GM19240 (cell line): ENCODE data around the gene BPIFB1.

Source experiments
- DNase-seq: peaks from one replicate; pipeline ENCODE4 v3.0.0; 2011; ENCODE audit warnings: low spot score; ENCODE audit not compliant: insufficient read length

Gene BPIFB1

DNA sequence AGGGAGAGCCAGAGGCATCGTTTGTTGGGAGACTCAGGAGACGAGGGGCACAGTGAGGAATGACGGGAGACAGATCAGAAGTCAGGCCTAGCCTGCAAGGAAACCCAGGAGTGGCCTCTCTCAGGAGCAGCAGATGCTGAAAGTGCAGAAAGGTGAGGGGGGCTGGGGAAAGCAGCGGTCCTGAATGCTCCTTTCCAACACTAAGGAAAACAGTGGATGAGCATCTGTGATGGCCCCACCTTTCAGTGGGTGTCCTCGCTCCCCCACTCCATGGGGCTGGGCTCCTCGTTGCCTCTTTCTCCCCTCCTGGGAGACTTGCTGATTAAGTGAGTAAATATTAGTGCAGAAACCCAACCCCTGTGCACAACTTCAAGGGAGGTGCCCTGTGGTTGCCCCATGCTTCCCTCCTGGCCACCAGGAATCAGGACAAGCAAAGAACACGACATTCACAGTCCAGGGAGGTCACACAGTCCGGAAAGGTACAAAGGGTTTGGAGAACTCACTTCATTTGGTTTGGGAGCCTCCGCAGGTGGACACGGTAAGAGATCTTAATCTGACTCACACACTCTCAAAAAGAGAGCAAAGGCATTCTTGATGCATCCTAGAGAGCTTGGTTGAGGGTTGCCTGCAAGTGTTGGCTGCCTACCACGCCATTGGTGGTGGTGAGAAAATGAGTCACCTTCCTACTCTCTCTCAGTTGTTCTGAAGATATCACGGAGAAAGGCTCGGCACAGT is 9.7 kb upstream of the BPIFB1 start:
- DNase-seq, result no peak

DNA sequence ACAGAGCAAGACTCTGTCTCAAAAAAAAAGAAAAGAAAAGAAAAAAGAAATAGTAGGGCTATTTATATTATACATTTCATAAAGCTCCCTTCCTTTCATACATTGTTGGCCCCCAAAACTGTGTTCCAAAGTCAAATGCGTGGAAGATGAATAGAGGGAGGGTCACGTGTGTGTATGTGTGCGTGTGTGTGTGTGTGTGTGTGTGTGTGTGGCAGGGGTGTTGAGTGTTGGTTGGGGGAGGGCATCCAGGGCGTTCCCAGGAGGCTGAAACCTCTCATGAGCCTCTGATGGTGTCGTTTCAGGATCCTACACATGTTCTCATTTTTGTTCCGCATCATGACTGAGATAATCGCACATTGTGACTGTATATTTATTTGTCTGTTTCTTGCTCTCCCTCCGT is 7.8 kb upstream of the BPIFB1 start:
- no peak for DNase-seq

DNA sequence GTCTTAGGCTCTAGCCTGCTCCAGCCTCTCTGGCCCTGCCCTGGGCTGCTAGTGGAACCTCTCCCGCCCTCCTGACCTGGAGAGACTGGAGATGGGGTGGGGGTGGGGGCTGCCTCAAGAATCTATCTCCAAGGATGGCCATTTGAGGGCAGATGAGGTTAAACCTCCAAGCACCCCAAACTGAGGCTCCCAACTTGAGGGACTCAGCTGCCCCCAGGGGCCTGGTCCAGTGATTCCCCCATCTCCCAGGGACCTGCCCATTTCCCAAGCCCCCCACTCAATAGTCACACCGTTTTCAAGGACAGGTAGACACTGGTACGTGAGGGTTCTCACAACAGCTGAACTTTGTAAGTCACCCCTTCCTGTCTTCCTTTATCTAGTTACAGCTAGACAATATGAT is 7.1 kb upstream of the BPIFB1 start:
- no peak for DNase-seq

DNA sequence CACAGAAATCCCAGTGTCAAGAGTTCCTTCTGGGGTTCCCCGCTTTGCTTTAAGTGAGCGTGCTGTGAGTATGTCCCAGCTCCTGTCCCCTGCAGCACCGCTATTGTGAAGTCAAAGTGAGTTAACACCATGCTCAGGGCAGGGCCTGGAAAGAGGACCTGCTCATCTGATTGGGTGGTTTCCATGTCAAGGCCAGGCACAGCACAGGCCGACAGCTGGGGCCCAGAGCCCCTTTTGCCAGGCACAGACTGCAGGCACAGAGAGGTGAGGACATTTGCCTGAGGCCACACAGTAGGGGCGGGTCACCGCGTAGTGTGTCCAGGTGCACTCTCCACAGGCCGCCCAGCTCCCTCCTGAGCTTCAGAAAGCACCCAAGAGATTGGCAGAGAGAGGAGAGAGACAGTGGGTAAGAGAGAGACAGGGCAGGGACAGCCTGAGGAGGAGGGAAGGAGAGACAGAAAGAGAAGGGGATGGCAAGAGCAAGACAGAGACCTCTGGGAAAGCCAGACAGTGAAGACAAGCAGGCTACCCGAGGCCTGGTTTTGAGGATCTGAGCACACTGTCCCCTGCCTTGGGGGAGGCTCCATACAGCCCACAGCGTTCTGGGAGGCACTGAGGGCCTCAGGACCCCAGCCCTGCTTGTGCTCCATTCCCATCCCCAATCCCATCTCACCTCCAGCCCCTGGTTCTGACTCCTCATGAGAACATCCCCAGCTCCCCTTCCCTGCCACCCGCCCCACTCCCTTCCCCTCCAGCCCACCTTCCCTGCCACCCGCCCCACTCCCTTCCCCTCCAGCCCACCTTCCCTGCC is 6.5 kb upstream of the BPIFB1 start:
- DNase-seq, result no peak

DNA sequence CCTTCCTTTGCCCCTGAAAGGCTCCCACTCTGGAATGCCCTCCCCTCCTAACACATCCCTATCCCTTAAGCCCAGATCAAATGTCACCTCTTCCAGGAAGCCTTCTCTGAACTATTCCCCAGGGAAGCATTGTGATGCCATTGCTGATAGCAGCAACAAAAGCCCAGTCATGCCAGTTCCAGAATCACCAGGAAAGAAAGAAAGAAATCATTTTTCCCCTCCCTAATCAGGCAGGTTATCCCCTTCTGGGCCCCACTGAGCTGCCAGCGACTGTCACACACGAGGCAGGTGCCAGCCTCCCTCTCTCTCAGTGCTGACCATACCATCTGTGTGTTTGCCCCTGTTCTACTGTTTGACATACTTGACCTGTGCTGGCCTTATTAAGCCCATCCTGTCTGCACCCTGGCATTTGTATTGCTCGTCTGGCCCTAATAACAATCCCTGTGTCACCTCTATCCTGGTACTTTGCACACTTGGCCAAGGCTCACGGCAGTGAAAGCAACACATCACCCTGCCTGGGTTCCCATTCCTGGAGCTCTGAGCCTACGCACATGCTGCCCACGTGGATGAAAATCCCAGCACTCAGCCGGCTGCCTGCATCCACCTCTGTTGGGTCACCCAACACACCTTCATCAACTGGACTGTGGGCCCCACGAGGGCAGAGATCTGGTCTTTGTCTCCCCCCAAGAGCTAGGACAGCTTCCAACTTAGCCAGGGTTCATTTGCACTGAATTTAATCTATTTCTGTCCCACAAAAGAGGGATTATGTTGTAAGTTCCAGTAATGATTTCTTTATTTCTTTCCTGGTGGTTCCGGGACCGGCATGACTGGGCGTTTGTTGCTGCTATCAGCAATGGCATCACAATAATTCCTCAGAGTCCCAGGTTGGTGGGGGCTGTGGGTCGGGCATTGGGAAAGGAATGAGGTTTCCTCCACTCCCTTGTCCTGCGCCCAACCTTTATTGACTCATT is 5.3 kb upstream of the BPIFB1 start:
- DNase-seq, result no peak

DNA sequence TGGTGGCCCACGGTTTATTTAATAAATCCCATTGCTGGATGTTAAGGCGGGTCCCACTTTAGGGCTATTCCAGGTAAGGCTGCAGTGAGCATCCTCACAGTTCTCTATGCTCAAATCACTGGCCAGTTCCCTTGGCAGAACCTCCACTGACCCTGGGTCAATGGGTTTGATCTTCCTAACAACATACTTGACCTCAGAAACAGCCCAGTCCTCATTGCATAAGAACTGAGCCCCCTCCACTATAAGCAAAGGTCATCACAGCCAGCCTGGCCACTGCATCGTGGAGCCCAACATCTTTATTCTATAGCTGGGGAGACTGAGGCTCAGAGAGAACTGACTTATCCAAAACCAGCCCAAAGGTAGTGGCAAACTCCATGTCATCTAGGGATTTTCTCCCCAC is 4.3 kb upstream of the BPIFB1 start:
- no peak for DNase-seq

DNA sequence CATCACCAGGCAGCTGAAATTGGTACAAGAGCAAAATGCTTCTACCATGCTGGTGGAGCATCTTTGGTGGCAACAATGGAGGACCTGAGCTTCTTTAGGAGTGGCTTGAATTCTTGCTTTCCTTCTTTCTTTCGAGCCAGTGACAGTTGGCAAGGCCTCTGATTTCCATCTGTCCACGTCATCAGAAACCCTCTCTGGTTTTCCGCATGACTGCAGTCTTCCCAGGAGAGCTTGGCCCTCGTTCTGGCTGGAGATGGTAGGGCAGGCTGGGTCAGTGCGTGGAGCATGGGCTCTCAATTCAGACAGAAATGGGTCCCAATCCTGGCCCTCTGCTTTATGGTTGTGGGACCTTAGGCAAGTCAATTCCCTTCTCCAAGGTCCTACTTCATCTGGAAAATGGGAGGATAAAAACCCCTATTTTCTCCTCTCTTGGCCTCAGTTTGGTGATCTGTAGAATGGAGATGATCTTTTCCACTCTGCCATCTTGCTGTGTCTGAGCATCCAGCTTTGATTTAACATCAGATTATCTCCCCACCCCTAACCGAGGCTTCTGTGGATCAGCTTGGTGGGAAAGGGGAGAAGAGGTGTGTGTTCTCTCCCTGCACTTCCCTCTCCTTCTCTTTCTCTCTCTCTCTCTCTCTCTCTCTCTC is 3.6 kb upstream of the BPIFB1 start:
- DNase-seq, result no peak

DNA sequence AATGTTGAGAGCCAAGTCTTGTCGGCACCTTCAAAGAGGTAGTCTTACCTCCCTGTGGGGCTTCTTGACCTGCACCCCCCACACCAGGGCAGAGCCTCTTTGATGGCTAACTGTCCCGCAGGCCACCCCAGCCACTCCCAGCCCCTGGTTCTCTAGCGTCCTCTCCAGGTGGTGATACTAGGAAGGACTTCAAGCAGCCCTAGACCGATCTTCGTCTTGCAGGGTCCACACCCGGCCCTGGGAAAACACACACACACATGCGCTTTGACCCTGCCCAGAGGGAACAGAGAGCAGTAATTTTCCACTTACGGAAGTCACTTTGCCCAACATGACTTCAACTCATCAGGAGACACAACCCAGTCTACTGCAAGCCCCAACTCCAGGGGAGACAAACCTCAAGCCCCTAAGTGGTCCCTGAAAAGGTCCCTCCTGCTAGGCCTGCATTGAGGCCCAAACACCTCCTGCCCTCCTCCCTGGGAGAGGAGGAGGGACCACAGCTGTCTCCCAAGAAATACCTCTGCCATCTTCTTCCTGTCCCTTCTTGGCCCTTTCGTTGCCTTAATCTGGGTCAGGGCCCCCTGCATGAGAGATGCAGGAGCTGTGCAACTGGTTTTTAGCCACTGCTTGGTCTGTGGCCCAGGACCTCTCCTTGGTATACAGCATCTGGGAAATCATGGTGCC is 2.9 kb upstream of the BPIFB1 start:
- no peak for DNase-seq

DNA sequence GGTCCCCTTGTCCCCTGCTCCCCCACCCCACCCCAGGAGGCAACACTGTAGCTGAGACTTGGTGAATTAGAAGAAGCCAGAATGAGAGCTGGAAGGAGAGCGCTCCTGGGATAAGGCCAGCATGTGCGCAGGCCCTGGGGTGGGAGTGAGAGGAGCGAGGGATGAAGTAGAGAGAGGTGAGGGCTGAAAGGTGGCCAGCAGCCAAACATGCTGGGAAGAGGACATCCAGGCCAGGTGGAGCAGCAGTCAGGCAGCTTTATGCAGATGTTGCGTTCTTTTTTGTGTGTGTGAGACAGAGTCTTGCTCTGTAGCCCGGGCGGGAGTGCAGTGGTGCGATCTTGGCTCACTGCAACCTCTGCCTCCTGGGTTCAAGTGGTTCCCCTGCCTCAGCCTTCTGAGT is 2.2 kb upstream of the BPIFB1 start:
- no peak for DNase-seq

DNA sequence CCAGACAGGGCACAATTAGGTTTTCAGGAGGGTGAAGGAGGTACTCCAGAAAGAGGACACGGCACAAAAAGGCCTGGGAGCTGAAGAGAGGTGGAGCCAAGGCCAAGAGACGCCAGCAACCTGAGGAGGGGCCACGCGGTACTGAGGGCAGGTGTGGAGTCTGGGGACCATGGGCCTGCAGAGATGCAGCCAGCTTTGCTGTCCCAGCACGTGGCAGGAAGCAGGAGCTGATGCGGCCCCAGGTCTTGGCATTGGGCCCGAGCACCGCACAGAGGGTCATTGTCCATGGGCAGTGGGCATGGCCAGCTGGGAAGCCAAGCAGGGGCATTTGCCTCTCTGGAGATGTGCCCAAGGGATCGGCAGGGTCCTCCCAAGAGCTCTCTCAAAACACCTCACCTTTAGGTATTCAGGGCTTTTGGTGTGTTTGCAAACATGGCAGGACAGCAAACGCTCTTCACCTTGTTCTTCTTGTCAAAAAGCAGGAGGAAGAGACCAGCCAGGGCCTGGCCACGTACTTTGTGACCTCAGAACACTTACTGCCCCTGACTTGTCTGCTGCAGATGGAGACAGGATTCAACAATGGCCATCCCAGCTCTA is 1.4 kb upstream of the BPIFB1 start:
- DNase-seq, result no peak

DNA sequence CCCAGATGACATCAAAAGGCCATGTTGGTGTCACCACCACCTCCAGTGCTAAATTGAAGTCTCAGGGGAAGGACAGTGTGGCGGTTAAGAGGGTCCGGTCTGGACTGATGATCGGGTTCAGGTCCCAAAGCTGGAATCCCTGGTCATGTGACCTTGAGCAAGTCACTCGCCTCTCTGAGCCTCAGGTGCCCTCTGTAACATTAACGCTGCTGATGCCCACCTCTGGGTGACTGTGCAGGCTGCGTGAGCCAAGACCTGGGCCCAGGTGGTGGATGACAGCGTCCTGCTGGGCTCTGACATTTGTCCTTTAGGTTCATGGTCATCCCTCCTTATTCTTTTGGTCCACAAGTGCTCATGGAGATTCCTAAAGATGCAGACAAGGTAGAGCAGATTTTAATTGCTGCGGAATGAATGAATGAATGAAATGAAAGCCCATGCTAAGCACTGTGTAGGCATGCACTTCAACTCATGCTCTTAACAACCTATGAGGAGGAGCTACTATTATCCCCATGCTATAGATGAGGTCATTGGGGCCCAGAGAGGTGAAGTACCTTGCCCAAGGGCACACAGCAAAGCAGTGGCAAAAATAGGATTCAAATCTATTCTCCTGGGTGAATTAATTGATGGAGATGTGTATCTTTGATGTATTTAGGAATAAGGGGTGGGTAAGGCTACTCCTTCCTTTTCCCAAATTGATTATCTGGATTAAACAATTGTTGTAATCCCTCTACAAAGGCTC is 649 bp upstream of the BPIFB1 start:
- no peak for DNase-seq

DNA sequence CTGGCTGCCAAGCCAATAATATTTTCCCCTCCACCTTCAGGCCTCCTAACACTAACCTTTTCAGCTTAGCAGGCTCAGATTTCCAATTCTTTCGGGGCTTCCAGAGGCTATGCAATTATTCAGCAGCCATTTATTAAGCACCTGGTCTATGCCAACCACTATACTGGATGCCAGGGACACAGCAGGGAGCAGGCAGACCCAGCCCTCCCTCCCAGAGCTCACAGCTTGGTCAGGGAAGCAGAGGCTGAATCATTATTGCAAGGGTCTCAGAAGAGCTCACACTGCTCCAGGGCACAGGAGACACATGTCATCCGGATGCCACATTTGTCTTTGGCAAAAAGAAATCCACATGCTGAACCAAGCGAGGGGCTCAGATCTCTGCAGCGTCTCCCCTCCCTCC is 1.3 kb downstream of the BPIFB1 start:
- no peak for DNase-seq

DNA sequence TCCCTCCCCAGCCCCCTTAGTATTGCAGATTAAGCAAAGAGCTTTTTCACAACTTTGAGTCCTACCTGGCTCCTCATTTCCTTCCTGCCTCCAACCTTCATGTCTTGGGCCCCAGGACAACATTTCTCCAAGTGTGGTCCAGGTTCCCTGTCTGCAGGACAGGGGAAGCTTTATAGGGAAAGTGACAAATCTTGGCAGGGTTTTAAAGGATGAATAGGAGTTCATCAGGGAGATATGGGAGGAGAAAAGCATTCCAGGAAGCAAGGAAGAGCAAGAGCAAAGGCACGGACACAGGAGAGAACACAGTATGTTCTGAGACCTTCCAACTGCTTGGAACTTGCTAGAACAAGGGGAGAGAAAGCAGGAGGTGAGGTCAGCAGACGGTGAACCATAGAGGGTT is 1.9 kb downstream of the BPIFB1 start:
- no peak for DNase-seq

DNA sequence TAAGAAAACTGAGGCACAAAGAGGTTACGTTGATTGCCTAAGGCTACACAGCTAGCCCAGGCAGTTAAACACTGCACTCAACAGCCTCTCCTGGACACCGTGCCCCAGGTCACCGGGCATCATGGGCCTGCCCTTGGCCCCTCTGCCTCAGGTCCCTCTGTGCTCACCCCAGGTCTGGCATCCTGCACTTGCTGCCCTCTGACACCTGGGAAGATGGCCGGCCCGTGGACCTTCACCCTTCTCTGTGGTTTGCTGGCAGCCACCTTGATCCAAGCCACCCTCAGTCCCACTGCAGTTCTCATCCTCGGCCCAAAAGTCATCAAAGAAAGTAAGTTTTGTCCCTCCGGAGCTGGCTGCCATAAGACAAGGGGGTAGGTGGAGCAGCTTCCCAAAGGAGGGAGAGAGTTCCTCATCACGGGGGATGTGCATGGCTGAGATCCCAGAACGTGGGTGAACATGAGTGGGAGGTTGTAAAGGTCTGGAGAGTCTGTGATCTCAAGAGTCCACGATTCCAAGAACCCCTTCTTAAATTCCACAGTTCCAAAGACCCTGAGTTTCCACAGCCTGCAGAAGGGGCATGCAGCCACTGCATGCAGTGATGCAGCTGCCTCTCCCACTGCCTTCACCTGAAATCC is 3.0 kb downstream of the BPIFB1 start:
- no peak for DNase-seq

DNA sequence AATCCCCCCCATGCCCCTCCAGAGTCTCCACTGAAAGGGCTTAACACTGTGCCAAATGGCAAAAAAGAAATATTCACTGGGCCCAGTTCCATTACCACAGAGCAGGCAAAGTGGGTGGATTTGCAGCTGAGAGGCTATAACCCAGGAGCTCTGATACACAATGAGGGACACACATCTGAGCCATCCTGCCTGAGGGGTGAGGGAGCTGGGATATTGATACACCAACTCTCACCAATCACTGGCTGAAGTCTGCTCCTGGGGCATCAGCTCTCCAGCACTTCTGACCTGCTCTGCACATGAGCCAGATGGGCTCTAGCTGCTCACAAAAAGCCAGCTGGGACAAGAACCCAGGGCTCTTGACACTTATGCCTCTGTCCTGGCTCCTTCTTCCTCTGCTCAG is 4.9 kb downstream of the BPIFB1 start:
- DNase-seq, result no peak

DNA sequence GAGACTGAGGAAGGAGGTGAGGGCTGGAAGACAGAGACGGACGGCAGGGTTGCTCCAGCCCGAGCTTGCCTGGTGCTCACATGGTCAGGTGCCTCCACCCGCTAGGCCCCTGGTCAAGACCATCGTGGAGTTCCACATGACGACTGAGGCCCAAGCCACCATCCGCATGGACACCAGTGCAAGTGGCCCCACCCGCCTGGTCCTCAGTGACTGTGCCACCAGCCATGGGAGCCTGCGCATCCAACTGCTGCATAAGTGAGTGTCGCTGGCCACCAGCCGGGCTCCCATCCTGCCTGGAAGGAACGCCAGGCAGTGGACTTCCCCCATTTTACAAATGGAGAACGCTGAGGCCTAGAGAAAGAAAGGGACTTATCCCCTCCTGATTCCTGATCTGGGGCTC is 7.8 kb downstream of the BPIFB1 start:
- DNase-seq, result no peak

DNA sequence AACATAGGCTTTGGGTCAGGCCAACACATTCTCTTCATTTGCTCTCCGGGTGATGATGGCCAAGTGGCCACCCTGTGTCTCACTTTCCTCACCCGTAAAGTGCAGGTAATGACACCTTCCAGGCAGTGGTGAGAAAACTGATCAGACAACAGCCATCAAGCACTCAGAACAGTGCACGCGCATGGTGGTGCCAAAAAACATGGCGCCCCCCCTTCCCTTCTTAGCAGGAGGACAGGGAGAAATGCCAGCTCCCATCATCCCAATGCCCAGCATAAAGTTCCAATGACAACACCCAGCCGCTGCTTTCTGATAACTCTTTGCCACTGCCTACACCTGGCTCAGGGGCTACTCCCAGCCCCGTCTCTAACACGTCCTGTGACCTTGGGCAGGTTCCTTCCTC is 8.4 kb downstream of the BPIFB1 start:
- no peak for DNase-seq

DNA sequence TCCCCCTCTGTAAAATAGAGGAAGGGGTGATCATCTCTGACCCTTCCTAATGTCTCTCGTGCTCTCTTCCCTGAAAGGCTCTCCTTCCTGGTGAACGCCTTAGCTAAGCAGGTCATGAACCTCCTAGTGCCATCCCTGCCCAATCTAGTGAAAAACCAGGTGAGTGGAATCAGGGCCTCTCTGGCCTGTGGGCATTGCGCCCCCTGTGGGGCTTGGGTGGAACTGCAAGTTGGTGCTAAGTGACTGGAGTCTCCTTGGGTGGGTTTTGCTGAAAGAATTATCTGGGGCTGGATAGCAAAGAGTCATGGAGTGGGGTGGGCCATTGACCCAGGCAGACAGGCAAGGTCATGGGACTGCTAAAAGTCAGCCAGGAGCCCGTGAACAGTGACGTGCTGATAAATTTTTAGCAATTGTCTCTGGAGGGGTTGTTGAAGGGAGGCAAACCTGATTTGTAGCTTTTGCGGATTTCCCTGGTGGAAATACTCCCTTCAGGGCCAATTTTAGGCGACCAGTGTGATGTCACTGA is 8.9 kb downstream of the BPIFB1 start:
- DNase-seq, result peak; percentile 56

DNA sequence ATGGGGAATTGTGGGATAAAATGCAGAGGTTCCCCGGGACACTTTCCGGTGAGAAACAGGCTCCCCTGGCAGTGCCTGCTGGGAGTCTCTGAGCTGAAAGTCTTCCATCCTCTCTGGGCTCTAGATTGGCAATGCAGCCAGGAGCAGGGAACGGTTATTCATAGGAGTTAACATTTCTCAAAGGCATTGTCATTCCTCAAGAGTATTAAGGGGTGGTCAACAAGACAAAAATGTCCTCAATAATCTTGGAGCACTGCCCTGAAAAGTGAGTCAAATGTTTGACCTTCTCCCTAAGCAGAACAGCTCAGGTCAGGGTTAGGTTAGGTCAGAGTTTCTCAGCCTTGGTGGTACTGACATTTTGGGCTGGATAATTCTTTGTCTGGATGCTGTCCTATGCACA is 13.2 kb downstream of the BPIFB1 start:
- DNase-seq, result no peak
